ENCODE data around the gene ANO9.
"Not testable (repeated sequence)": the region's sequence is repeated elsewhere in the genome, so short reads cannot be mapped to it uniquely, and the experiment has no call there.

Gene ANO9

DNA sequence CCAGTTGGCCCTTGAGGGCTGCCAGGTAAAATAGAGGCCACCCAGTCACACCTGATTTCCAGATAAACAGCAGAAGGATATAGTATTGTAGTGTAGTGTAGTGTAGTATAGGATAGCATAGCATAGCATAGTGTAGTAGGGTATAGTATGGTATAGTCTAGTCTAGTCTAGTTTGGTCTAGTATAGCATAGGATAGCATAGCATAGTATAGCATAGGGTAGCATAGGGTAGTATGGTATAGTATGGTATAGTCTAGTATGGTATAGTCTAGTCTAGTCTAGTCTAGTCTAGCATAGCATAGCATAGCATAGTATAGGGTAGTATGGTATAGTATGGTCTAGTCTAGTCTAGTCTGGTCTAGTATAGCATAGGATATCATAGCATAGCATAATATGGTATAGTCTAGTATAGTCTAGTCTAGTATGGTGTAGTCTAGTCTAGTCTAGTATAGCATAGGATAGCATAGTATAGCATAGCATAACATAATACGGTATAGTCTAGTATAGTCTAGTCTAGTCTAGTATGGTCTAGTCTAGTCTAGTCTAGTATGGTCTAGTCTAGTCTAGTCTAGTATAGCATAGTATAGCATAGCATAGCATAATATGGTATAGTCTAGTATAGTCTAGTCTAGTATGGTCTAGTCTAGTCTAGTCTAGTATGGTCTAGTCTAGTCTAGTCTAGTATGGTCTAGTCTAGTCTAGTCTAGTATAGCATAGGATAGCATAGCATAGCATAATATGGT, 6.6 kb downstream of the ANO9 start:
- DNase-seq (ENCODE audit: low read depth in 1 of 2, low spot score in 1 of 2), result not testable (repeated sequence)

DNA sequence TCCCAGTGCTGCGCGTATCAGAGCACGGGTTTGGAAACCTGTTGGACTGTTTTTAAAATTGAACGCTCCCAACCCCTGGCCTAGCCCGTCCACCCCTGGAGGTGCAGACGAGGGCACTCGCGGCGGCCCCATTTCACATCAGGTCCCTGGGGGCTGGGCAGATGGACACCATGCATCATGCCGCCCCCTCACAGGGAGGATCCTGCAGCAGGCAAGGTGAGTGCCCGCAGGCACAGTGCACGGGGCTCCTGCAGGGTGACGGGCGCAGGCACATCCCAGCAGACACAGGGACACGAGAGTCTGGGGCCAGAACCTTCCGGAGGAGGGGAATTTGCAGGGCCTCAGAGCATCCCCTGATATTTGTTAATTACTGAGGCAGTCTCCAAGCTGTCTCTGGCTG, 7.3 kb downstream of the ANO9 start:
- DNase-seq (ENCODE audit: low read depth in 1 of 2, low spot score in 1 of 2), result no peak

DNA sequence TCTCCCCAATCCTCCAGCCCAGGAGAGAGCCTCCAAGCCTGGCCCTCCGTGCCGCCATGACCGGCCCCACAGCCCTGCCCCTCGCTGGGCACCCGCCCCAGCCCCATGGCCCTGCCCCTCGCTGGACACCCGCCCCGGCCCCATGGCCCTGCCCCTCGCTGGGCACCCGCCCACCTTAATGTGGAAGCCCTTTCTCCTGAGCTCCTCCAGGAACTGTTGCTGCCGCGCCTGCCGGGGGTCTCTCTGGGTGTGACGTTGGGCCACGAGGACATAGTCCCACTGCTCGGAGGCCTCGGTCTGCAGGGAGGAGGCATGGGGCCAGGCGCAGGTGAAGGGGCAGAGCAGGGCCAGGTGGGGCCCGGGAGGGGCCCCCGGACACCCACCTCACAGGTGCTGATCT, 8.2 kb downstream of the ANO9 start:
- no peak for DNase-seq (ENCODE audit: low read depth in 1 of 2, low spot score in 1 of 2)

GRCh38 chr11:433111-433510, 8.7 kb downstream of the ANO9 start:
- no peak for DNase-seq (ENCODE audit: low read depth in 1 of 2, low spot score in 1 of 2)

DNA sequence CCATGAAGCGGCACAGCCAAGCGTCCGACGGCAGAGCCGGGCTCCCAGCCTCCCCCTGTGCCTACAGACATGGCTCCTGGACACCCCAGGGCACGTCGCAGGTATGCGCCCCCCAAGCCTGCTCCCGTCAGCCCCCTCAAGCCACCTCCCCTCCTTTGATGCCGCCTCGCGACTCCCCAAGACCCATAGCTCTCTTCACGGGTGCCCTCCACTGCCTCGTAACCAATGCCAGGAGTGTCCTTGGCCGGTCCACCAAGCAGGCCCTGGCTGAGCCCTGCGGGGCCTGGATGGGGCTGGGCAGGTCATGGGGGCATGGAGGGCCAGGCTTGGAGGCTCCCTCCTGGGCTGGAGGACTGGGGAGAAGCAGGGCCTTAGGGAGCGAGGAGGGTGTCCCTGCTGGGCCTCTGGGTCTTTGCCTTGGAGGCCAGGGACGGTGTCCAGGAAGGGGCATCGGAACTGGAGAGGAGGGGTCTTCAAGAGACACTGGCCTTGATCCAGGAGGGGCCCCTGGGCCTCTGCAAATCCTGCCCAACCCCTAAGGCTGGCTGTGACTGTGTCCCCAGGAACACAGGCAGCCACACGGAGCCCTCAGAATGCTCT, 9.2 kb downstream of the ANO9 start:
- DNase-seq (ENCODE audit: low read depth in 1 of 2, low spot score in 1 of 2), result no peak

DNA sequence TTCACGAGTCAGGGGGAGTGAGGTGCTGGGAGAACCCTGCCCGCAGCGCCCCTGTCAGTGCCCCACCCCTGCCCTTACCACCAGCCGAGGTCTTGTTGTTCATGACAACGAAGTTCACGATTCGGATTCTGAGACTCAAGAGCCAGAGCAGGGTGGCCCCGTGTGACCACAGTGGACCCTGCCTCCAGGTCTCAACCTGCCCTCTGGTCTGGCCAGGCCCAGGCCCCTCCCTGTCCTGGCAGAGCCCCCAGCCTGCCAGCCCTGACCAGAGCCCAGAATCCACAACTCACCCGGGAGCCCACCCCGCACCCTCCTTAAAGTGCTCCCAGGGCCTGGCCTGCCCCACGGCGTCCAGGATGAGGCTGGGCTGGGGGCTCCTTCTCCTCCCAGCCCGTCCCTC, 9.9 kb downstream of the ANO9 start:
- no peak for DNase-seq (ENCODE audit: low read depth in 1 of 2, low spot score in 1 of 2)

DNA sequence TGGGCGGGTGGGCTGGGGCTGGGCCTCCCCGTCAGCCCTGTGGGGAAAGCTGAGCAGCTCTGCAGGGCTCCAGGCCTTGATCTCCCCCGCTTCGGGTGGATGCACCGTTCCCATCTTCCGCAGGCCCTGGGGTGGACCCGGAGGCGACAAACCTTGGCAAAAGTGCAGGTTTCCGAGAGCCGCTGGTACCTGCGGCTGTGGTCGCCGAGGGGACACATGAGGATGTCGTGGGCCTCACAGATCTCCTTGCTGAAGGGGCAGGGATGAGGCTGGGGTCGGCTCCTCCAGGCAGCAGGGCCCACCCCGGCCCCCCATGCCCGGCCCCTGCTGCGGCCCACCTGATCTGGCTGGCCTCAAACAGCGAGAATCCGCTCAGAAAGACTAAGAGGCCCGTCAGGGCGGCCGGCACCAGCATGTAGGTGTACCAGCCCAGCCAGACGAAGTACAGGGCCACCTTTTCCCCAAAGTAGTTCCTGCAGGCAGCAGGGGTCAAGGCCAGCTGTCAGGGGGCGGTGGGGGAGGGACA, 11.8 kb downstream of the ANO9 start:
- DNase-seq (ENCODE audit: low read depth in 1 of 2, low spot score in 1 of 2), result no peak

DNA sequence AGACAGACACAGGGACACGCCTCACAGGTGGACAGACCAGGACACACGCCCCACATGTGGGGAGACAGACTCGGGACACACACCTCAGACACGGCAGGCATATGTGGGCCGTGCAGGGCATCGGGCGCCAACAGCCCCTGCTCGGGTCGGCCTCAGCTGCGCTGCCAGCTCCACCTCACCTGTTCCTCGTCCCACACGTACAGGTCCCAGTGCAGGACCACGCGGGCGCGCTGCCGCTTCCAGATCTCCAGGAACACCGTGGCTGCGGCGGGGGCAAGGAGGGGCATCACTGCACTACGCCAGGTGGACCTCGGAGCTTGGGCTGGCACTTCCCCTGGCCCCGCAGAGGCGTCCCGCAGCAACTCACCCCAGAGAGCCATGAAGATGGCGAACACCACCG, 12.4 kb downstream of the ANO9 start:
- no peak for DNase-seq (ENCODE audit: low read depth in 1 of 2, low spot score in 1 of 2)

GRCh38 chr11:428295-428694, 13.5 kb downstream of the ANO9 start:
- DNase-seq (ENCODE audit: low read depth in 1 of 2, low spot score in 1 of 2), result no peak

DNA sequence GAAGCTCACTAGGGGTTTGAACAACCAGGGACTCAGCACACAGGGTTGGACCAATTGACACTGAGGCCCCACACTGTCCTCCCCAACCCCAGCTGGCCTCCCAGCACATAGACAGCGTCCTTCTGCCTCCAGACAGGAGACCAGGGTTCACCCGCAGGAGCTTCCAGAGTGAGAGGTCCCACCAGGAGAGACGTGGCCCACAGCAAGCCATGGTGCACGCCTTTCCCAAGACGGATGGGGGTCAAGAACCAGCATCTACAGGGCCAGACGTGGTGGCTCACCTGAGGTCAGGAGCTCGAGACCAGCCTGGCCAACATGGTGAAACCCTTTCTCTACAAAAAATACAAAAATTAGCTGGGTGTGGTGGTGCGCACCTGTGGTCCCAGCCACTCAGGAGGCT, 15.0 kb downstream of the ANO9 start:
- DNase-seq (ENCODE audit: low read depth in 1 of 2, low spot score in 1 of 2), result no peak

DNA sequence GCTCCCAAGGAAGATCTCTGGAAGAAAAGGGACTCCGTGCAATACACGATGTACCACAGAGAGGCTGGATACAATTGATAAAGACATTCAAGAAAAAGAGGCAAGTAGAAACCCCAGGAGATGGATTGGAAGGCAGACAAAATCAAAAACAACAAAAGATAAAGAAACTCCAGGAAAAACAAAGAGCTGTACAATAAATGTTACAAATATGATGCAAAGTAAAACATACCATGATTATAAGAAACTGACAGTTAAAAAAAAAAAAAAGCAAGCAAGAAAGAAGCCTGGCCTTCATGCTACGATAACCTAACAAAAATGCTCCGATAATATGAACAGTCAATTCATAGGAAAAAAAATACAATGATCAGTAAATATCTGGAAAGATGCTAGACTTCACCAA, 16.5 kb downstream of the ANO9 start:
- DNase-seq (ENCODE audit: low read depth in 1 of 2, low spot score in 1 of 2), result no peak

GRCh38 chr11:424766-425165, 17.0 kb downstream of the ANO9 start:
- DNase-seq (ENCODE audit: low read depth in 1 of 2, low spot score in 1 of 2), result not testable (repeated sequence)

- no peak for DNase-seq (ENCODE audit: low read depth in 1 of 2, low spot score in 1 of 2)
Observed at GRCh38 chr11:424232-424631, 17.6 kb downstream of the ANO9 start.

DNA sequence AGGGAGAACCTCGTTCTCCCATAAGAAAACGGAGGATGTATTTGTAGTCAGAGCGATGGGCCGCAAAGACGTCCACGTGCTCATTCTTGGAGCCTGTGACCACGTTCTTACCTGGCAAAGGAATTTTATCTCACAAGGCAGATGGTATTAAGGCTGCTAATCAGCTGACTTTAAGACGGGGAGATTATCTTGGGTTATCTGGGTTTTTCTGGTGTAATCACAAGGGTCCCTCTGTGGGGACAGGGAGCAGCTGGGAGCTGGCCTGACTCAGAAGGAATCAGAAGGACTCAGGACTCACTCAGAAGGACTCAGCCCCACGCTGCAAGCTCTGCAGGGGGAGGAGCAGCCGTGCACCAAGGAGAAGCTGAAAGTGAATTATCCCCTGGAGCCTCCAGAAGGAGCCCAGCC, 19.6 kb downstream of the ANO9 start:
- DNase-seq (ENCODE audit: low read depth in 1 of 2, low spot score in 1 of 2), result no peak

- DNase-seq (ENCODE audit: low read depth in 1 of 2, low spot score in 1 of 2), result no peak
Observed at GRCh38 chr11:420911-421321, 20.9 kb downstream of the ANO9 start.

- no peak for DNase-seq (ENCODE audit: low read depth in 1 of 2, low spot score in 1 of 2)
Observed at GRCh38 chr11:420054-420910, 21.5 kb downstream of the ANO9 start.

GRCh38 chr11:419248-420005, 22.4 kb downstream of the ANO9 start:
- no peak for DNase-seq (ENCODE audit: low read depth in 1 of 2, low spot score in 1 of 2)

GRCh38 chr11:418343-419247, 23.2 kb downstream of the ANO9 start:
- no peak for DNase-seq (ENCODE audit: low read depth in 1 of 2, low spot score in 1 of 2)

DNA sequence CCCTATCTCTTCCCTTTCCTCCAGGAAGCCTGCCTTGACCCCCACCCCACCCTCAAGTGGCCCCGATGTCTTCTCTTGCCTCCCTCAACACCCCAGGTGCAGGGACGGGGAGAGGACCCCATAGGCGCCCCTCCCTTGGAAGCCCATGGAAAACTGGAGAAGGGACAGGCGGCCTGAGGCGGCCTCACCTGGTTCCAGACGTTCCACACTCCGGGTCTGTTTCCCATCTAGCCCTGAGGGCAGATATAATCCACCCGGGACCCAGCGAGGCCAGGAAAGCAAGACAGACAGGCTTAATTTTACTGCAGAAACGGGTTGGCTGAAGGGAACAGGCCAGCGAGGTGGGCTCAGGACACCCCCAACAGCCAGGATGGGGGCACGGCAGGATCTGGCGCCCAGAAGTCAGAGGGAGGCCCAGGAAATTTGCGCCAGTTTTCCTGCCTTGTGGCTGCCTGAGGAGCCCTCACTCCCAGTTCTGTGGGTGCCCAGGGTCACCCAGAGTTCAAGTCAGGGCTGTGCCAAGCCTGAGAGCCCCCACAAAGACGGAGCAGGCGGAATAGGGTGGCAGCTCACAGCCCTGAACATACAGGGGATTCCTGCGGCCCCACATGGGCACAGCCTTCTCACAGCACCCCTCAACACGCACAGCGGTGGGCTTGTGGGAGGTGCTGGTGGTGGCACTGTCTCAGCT, 24.0 kb downstream of the ANO9 start:
- DNase-seq (ENCODE audit: low read depth in 1 of 2, low spot score in 1 of 2), result no peak

Data from activated CD4-positive, alpha-beta T cell treated with anti-CD3 and anti-CD28 coated beads, Interleukin-2, amount 50 U/mL, for 24 hours (primary cell).